Measurements from ENCODE around the gene SNX21. TPM values are rescaled to one million over a fixed set of nuclear protein-coding genes. Genes with fewer than 3 reads are reported as not detected.
"Not testable (repeated sequence)": the region's sequence is repeated elsewhere in the genome, so short reads cannot be mapped to it uniquely, and the experiment has no call there.

Gene SNX21
- total RNA-seq, 1 donor from 2014 or later: 6.8 TPM

DNA sequence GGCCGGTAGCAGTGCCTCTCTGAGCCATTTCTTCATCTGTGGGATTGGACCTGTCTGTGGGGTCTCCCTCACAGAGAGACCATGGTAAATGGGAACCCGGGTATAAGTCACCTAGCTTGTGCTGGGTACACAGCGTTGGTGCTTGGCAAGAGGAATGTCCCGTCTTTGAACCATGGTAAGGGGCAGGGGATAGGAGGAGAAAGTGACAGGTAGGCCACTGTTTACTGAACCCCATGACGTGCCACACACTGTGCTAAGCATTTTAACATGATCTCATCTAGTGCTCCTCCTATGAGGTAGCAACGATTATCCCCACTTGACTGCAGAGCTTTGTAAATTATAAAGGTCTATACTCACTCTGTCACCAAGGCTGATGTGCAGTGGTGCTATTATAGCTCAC is 5.9 kb upstream of the SNX21 start:
- DNase-seq (ENCODE audit: low read depth): no peak
- TF ChIP-seq, protein P1, sequence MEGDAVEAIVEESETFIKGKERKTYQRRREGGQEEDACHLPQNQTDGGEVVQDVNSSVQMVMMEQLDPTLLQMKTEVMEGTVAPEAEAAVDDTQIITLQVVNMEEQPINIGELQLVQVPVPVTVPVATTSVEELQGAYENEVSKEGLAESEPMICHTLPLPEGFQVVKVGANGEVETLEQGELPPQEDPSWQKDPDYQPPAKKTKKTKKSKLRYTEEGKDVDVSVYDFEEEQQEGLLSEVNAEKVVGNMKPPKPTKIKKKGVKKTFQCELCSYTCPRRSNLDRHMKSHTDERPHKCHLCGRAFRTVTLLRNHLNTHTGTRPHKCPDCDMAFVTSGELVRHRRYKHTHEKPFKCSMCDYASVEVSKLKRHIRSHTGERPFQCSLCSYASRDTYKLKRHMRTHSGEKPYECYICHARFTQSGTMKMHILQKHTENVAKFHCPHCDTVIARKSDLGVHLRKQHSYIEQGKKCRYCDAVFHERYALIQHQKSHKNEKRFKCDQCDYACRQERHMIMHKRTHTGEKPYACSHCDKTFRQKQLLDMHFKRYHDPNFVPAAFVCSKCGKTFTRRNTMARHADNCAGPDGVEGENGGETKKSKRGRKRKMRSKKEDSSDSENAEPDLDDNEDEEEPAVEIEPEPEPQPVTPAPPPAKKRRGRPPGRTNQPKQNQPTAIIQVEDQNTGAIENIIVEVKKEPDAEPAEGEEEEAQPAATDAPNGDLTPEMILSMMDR (IDR thresholded peaks at IDR 0.05; ENCODE audit: insufficient read depth, low read length, severe bottlenecking): no peak
- H3K4me3 ChIP-seq (ENCODE audit: low read depth, low read length): no peak overlapping the region
- H3K27me3 ChIP-seq (ENCODE audit: control insufficient read depth, insufficient read depth, low read length): peaks cover 5% of the 10 kb centered on the region
- H3K36me3 ChIP-seq (ENCODE audit: control insufficient read depth, insufficient read depth, low read length): no peaks in the 10 kb centered on the region
- FAIRE-seq: no peak

DNA sequence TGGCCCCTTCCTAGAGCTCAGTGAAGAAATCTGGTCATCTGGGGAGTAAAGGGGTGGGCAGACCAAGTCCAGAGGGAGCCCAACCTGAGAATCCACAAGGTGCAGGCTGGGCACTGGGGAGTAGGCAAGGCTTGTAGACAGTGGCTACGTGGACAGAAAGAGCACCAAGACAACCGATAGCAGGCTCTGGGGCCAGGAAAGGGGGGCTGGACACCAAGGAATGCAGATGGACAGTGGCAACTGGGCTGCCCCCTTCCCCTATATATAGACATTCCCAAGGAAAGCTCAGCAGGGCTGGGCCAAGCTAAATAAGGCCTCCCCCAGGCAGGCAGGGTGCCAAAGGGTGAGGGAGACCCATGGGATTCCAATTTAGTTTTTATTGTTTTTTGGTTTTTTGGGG is 5.0 kb upstream of the SNX21 start:
- Histone ChIP-seq H3K36me3 (ENCODE audit: control insufficient read depth, insufficient read depth, low read length) (no peaks in the 10 kb centered on the region), H3K27me3 (ENCODE audit: control insufficient read depth, insufficient read depth, low read length) (peaks cover 5% of the 10 kb centered on the region), H3K4me3 (ENCODE audit: low read depth, low read length) (no peak overlapping the region)
- DNase-seq (ENCODE audit: low read depth) (no peak), FAIRE-seq (no peak)
- TF ChIP-seq, protein P1 (IDR thresholded peaks at IDR 0.05; ENCODE audit: insufficient read depth, low read length, severe bottlenecking): no peak

GRCh38 chr20:45829673-45830106 is 3.9 kb upstream of the SNX21 start:
- not testable (repeated sequence) for H3K36me3 ChIP-seq (ENCODE audit: control insufficient read depth, insufficient read depth, low read length); DNase-seq (ENCODE audit: low read depth); H3K27me3 ChIP-seq (ENCODE audit: control insufficient read depth, insufficient read depth, low read length); H3K4me3 ChIP-seq (ENCODE audit: low read depth, low read length); FAIRE-seq

DNA sequence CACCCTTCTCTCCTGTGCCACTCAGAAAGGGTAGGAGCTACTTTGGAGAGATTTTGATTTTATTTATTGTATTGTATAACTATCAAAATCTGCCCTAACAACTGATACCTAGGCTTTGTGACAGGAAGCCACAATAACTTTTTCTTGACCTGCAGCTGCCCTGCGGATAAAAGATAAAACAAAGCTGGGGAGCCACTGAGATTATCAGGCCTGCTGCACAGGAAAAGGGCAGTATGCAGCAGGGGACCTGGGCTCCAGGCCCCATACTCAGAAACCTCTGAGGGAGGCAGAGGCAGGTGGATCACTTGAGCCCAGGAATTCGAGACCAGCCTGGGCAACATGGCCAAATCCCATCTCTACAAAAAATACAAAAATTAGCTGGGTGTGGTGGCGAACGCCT is 980 bp upstream of the SNX21 start:
- Histone ChIP-seq H3K36me3 (ENCODE audit: control insufficient read depth, insufficient read depth, low read length) (no peaks in the 10 kb centered on the region), H3K4me3 (ENCODE audit: low read depth, low read length) (no peak overlapping the region), H3K27me3 (ENCODE audit: control insufficient read depth, insufficient read depth, low read length) (no peaks in the 10 kb centered on the region)
- FAIRE-seq (no peak), DNase-seq (ENCODE audit: low read depth) (no peak)
- TF ChIP-seq, protein P1 (IDR thresholded peaks at IDR 0.05; ENCODE audit: insufficient read depth, low read length, severe bottlenecking): no peak

GRCh38 chr20:45833883-45834796 is 541 bp downstream of the SNX21 start:
- no peaks in the 10 kb centered on the region for H3K27me3 ChIP-seq (ENCODE audit: control insufficient read depth, insufficient read depth, low read length)
- TF ChIP-seq, protein P1 (IDR thresholded peaks at IDR 0.05; ENCODE audit: insufficient read depth, low read length, severe bottlenecking): no peak
- peak overlapping the region; percentile 67 for H3K4me3 ChIP-seq (ENCODE audit: low read depth, low read length)
- no peak for FAIRE-seq
- DNase-seq (ENCODE audit: low read depth): no peak
- no peaks in the 10 kb centered on the region for H3K36me3 ChIP-seq (ENCODE audit: control insufficient read depth, insufficient read depth, low read length)

GRCh38 chr20:45834797-45835161 is 1.2 kb downstream of the SNX21 start:
- no peak overlapping the region for H3K4me3 ChIP-seq (ENCODE audit: low read depth, low read length)
- no peak for FAIRE-seq
- TF ChIP-seq, protein P1 (IDR thresholded peaks at IDR 0.05; ENCODE audit: insufficient read depth, low read length, severe bottlenecking): no peak

More at GRCh38 chr20:45834797-45835161, 1.2 kb downstream of the SNX21 start:
- Histone ChIP-seq H3K36me3 (ENCODE audit: control insufficient read depth, insufficient read depth, low read length) (no peaks in the 10 kb centered on the region), H3K27me3 (ENCODE audit: control insufficient read depth, insufficient read depth, low read length) (no peaks in the 10 kb centered on the region)
- no peak for DNase-seq (ENCODE audit: low read depth)

All from bronchial epithelial cell (primary cell).